Endothelial cell (in vitro differentiated cells): ENCODE data around the gene PDE4B. TPM values are rescaled to one million over a fixed set of nuclear protein-coding genes. Genes with fewer than 3 reads are reported as not detected.

Experiments
- DNase-seq: peaks from one replicate; pipeline ENCODE4 v3.0.0; 2021; ENCODE audit warnings: low spot score
- H3K27ac Mint-ChIP-seq: one replicate; pipeline ENCODE4 v1.8.0; 2021; ENCODE audit warnings: mixed read lengths, inconsistent platforms; ENCODE audit not compliant: unreplicated experiment
- H3K27me3 Mint-ChIP-seq: one replicate; pipeline ENCODE4 v1.8.0; 2021; ENCODE audit warnings: mild to moderate bottlenecking, moderate library complexity, mixed read lengths, inconsistent platforms; ENCODE audit not compliant: unreplicated experiment
- H3K36me3 Mint-ChIP-seq: one replicate; pipeline ENCODE4 v1.8.0; 2021; ENCODE audit warnings: mild to moderate bottlenecking, low read depth, mixed read lengths, inconsistent platforms; ENCODE audit not compliant: unreplicated experiment
- H3K4me1 Mint-ChIP-seq: one replicate; pipeline ENCODE4 v1.8.0; 2021; ENCODE audit warnings: mild to moderate bottlenecking, mixed read lengths, inconsistent platforms; ENCODE audit not compliant: unreplicated experiment
- H3K4me3 Mint-ChIP-seq: one replicate; pipeline ENCODE4 v1.8.0; 2021; ENCODE audit warnings: mild to moderate bottlenecking, mixed read lengths, inconsistent platforms; ENCODE audit not compliant: unreplicated experiment
- H3K9me3 Mint-ChIP-seq: one replicate; pipeline ENCODE4 v1.8.0; 2021; ENCODE audit warnings: mixed read lengths, inconsistent platforms; ENCODE audit not compliant: unreplicated experiment
- CTCF ChIP-seq: fragments of 200-600 bp; sonication (generic); IDR thresholded peaks from one replicate; pipeline ENCODE4 v1.5.0; 2021; ENCODE audit warnings: antibody characterized with exemption; ENCODE audit not compliant: unreplicated experiment
- total RNA-seq: library from RNA; stranded (reverse); fragmentation: NEBNext Ultra II Directional; extraction: Animal tissue kit (Norgen Biotek cat#: 25700); gene quantifications from one replicate; pipeline ENCODE4 v1.2.1, GENCODE V29; 2021; ENCODE audit not compliant: unreplicated experiment

PDE4B gene
- total RNA-seq, 1 donor from 2014 or later: 45.6 TPM

- H3K4me1 Mint-ChIP-seq: peaks cover 18% of the 10 kb centered on the region
- peak; percentile 9 for DNase-seq
Measured at GRCh38 chr1:65791801-65792668, 660 bp upstream of the PDE4B start.

GRCh38 chr1:65793359-65793732 lies 651 bp downstream of the PDE4B start:
- DNase-seq: no peak
- H3K9me3 Mint-ChIP-seq: no peaks in the 10 kb centered on the region
- peaks cover 18% of the 10 kb centered on the region for H3K4me1 Mint-ChIP-seq

More at GRCh38 chr1:65791801-65792668, 660 bp upstream of the PDE4B start:
- Mint-ChIP-seq H3K36me3 (no peaks in the 10 kb centered on the region), H3K4me3 (peak overlapping the region; percentile 89), H3K27ac (no peak overlapping the region), H3K9me3 (no peaks in the 10 kb centered on the region), H3K27me3 (peaks cover 10% of the 10 kb centered on the region)
- TF ChIP-seq CTCF: no peak

GRCh38 chr1:65795311-65795710 lies 2.6 kb downstream of the PDE4B start:
- DNase-seq: no peak
- Mint-ChIP-seq H3K4me1 (peaks cover 18% of the 10 kb centered on the region), H3K4me3 (no peak overlapping the region), H3K9me3 (no peaks in the 10 kb centered on the region), H3K27me3 (peaks cover 9% of the 10 kb centered on the region), H3K36me3 (no peaks in the 10 kb centered on the region), H3K27ac (no peak overlapping the region)
- TF ChIP-seq CTCF: no peak

More at GRCh38 chr1:65793359-65793732, 651 bp downstream of the PDE4B start:
- Mint-ChIP-seq H3K27me3 (peaks cover 10% of the 10 kb centered on the region), H3K36me3 (no peaks in the 10 kb centered on the region), H3K4me3 (peak overlapping the region; percentile 80), H3K27ac (no peak overlapping the region)
- TF ChIP-seq CTCF: no peak

- Mint-ChIP-seq H3K36me3 (no peaks in the 10 kb centered on the region), H3K27me3 (no peaks in the 10 kb centered on the region), H3K4me1 (peaks cover 2% of the 10 kb centered on the region), H3K4me3 (no peak overlapping the region), H3K27ac (no peak overlapping the region), H3K9me3 (no peaks in the 10 kb centered on the region)
- no peak for TF ChIP-seq CTCF
- DNase-seq: no peak
Measured at GRCh38 chr1:65799601-65800000, 6.9 kb downstream of the PDE4B start.

- no peak for TF ChIP-seq CTCF
- H3K9me3 Mint-ChIP-seq: no peaks in the 10 kb centered on the region
- H3K4me1 Mint-ChIP-seq: peaks cover 2% of the 10 kb centered on the region
- H3K27me3 Mint-ChIP-seq: no peaks in the 10 kb centered on the region
- no peak for DNase-seq
- no peaks in the 10 kb centered on the region for H3K36me3 Mint-ChIP-seq
- H3K4me3 Mint-ChIP-seq: no peak overlapping the region
- H3K27ac Mint-ChIP-seq: no peak overlapping the region
Measured at GRCh38 chr1:65804584-65804983, 11.9 kb downstream of the PDE4B start.
